Measurements from ENCODE around the gene SPATA6L. TPM values are rescaled to one million over a fixed set of nuclear protein-coding genes. Genes with fewer than 3 reads are reported as not detected.
A peak's percentile ranks its signal among the peaks of the same experiment; 100 is the strongest.

The SPATA6L gene, protein sequence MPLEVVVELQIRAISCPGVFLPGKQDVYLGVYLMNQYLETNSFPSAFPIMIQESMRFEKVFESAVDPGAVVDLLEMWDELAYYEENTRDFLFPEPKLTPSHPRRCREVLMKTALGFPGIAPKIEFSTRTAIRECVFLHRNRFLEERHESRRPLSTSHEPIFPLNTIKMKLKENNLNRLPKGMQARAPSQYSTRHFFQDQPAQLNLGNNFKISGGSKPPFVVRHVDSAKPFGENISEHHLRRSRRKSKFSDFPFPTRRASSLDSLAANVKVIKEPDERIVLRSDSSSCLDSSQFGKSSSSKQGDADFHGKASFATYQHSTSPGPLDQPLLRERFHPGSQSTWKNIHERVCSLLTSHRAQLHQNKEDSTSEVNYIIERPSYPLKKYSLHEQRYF
- 3.7 TPM for total RNA-seq

GRCh38 chr9:4666042-4666699 is at the start of gene SPATA6L:
TSS of gene SPATA6L (minus strand) at chr9:4666480. CDS start at chr9:4666250, 230 bp downstream.
- ATAC-seq: peak; percentile 56
- peak; percentile 78 for DNase-seq (ENCODE audit: low spot score)

- DNase-seq (ENCODE audit: low spot score): no peak
- ATAC-seq: no peak
Observed at GRCh38 chr9:4714266-4715016, 48.2 kb upstream of the SPATA6L start.

- DNase-seq (ENCODE audit: low spot score): no peak
- peak; percentile 38 for ATAC-seq
Observed at GRCh38 chr9:4713849-4714248, 47.6 kb upstream of the SPATA6L start.

- DNase-seq (ENCODE audit: low spot score) (no peak), ATAC-seq (no peak)
Observed at GRCh38 chr9:4709380-4709779, 43.1 kb upstream of the SPATA6L start.

- DNase-seq (ENCODE audit: low spot score): no peak
- ATAC-seq: no peak
Observed at GRCh38 chr9:4706971-4707622, 40.8 kb upstream of the SPATA6L start.

DNA sequence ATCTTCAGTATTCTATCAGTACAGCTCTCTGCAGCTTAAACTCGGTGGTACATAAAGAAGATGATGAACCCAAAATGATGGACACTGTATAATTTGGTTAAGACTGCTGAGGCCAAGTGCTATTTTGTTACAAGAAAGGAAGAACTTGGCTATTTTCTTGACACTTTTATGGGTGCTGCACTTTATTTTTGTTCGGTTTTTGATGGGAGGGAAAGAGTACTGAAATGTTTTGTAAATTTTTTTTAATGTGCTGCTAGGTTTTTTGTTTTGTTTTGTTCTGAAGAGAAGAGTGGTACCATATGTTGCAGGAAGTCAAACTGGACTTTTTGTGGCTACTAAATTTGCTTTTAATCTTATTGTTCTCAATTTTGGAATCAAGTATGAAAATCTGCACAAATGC is 39.7 kb upstream of the SPATA6L start:
- no peak for DNase-seq (ENCODE audit: low spot score)
- no peak for ATAC-seq

- DNase-seq (ENCODE audit: low spot score) (no peak), ATAC-seq (no peak)
Observed at GRCh38 chr9:4704129-4704528, 37.8 kb upstream of the SPATA6L start.

DNA sequence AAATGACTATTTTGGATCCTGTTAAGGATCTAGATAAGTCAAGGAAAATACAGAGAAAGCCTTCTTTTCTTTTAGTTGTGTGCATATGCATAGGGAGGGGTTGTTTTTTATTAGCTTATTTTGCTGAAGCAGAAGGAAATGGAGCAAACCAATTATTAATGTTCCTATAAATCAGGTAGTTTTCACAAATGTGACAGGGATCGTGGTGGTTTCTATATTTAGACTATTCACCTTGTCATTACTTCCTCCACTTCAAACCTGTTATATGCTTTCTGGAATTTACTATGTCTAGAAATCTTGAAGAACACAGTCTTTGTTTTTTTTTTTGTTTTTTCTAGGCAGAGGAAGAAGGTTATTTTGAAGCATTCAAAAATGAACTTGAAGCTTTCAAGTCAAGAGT is 35.2 kb upstream of the SPATA6L start:
- DNase-seq (ENCODE audit: low spot score) (no peak), ATAC-seq (no peak)

DNA sequence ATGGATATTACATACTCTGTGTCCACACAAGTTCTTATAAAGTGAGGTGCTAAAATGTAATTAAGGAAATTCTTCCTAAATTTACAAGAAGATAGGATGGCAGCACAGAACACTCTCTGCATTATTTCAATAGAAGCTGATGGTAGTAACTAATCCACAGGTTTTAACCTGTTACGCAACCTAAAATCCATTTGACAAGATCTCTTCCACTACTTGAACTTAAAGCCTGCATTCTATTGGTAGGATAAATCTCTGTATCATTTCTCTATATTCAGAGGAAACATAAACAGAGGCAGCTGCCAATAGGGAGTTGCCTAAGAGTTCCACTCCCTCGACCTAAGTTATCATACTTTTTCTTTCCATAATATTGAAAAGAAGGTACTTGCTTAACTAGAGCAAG is 34.7 kb upstream of the SPATA6L start:
- DNase-seq (ENCODE audit: low spot score) (no peak), ATAC-seq (no peak)

DNA sequence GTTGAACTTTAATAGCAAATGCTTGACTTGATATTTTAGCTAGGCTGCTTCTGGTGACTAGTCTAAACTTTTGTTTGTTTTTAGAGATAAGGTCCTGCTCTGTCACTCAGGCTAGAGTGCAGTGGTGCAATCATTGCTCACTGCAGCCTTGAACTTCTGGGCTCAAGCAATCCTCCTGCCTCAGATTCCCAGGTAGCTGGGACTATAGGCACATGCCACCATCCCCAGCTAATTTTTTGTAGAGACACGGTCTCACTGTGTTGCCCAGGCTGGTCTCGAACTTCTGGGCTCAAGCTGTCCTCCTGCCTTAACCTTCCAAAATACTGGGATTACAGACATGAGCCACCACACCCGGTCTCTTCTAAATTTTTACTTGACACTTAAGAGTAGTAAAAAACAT is 33.8 kb upstream of the SPATA6L start:
- ATAC-seq: peak; percentile 91
- peak; percentile 75 for DNase-seq (ENCODE audit: low spot score)

DNA sequence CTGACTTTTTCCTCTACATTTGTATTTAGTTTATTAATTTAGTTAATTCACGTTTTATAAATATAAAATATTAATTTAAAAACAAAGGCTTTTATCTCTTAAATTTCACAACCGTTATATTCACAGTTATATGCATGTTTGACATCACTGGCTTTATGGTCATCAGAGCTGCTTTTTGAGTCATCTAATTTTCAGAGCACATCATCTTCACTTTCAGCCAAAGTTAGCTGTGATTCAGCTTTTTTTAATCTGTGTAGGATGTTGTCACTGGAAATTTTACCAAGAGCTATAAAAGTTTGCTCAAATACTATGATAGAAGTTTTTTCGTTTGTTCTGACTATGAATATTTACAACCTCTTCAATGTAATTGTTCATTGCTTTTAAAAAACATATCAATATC is 25.5 kb upstream of the SPATA6L start:
- ATAC-seq (no peak), DNase-seq (ENCODE audit: low spot score) (no peak)

GRCh38 chr9:4690144-4690543 is 23.9 kb upstream of the SPATA6L start:
- ATAC-seq (no peak), DNase-seq (ENCODE audit: low spot score) (no peak)

- no peak for ATAC-seq
- DNase-seq (ENCODE audit: low spot score): no peak
Observed at GRCh38 chr9:4689687-4690104, 23.4 kb upstream of the SPATA6L start.

DNA sequence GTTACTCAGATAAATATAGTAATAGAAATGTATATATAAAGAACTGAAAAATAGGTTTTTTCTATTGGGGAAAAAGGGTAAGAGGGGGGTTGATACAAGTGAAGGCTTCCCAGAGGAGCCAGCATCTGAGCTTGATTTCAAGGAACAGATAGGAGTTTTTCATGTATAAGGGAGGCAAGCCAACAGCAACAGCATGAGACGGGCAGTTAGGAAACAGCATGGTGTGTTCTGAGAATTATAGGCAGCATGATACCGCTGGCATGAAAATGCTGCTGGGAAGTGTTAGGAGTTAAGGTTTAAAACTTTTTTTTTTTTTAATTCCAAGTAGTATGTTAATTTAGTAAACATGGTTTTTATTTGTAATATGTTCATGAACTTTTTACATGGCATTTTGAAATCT is 22.7 kb upstream of the SPATA6L start:
- no peak for ATAC-seq
- DNase-seq (ENCODE audit: low spot score): no peak

DNA sequence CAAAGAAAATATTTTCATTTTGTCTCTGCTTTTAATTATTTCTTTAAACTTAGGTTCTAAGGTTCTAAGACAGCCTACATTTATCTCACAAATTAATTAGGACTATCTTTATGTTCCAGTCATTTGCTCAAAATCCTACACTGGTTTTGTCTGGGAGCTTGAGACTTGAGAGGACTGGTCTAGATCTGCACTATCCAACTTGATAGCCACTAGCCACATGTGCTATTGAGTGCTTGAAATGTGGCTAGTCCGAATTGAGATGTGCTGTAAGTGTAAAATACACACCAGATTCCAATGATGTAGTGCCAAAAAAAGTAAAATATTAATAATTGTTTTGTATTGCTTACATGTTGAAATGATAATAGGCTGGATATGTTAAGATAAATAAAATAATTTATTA is 20.3 kb upstream of the SPATA6L start:
- ATAC-seq (no peak), DNase-seq (ENCODE audit: low spot score) (no peak)

GRCh38 chr9:4686112-4686511 is 19.8 kb upstream of the SPATA6L start:
- ATAC-seq: peak; percentile 24
- DNase-seq (ENCODE audit: low spot score): no peak

DNA sequence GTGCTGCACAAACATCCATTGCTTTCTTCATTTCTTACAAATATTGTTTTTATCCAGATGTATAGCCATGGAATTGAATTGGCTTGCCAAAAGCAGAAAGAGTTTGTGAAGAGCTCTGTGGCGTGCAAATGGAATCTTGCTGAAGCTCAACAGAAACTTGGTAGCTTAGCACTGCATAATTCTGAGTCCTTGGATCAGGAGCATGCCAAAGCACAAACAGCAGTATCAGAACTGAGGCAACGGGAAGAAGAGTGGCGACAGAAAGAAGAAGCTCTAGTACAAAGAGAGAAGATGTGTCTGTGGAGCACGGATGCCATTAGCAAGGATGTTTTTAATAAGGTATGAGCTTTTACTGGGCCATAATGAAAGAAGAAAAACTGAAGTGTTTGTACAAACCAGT is 18.5 kb upstream of the SPATA6L start:
- no peak for ATAC-seq
- no peak for DNase-seq (ENCODE audit: low spot score)

DNA sequence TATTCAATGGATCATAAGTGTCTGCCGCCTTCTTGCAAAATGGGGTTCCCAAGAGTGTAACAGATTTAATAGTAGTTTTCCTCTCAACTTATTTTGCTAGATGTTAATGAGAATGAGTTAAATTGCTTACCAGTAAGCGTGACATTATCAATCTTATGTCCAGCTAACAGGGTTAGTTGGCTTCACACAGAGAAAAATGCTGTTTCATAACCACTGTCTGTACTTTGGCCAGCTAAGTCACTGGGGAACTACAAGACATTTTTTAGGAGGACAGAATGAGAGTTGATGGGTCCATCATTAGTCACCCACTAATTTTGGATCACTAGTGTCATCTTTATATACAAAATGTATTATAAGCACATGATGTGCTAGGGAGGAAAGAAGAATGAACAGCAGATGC is 14.5 kb upstream of the SPATA6L start:
- peak; percentile 37 for ATAC-seq

DNA sequence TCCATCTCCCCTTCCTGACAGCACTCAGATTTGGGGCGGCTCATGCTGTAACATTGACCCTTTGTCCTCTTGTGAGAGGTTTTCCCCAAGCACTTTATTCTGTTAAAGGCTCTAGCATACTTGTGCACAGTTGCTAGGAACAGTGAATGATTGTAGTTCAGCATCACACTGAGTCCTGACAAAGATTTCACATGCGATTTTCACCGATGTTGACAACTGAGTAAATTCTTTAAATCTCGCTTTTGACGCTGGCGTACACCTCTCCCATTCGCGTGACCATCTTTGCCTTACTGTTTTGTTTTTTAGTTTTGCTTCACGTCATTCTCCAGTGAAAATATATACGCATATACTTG is 13.9 kb upstream of the SPATA6L start:
- DNase-seq (ENCODE audit: low spot score) (no peak), ATAC-seq (peak; percentile 37)

More for the DNA sequence above, 14.5 kb upstream of the SPATA6L start:
- DNase-seq (ENCODE audit: low spot score): no peak

DNA sequence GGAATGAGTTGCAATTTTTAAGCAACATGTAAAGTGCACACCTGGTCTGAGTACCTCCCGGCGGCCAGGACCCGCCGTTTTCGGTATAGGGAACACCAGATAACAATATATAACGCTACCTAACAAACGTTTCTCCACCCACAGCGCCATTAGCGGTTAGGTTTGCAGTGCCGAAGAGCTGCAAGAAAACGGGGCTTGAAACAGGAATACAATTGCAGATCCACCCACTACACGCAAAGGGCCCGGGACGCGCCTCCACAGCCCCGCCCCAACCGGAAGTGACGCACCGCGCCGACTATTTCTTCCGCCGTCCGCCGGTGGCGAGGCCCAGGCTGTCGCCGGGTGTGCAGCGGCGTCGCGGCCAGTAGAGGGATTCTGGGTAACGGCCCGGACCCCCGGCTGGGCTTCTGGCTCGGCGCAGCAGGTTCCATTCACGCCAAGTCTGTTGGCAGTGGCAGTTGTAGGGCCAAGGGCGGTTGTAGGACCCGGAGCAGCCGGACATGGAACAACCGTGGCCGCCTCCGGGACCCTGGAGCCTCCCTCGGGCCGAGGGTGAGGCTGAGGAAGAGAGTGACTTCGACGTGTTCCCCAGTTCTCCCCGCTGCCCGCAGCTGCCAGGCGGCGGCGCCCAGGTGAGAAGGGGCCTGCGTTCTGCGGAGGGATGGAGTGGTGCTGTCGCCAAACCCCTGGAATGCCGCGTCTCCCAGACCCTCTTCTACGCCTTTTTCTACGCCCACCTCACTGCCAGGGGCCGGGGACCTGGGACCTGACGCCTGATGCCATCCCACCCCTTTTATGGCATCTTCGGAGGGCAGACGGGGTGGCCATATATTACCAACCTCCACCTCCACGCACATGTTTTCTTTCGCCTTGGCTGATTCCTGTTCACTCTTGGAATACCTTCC is 13.2 kb upstream of the SPATA6L start, which contains the start of gene CDC37L1:
TSS of gene CDC37L1 (plus strand) at position 302 of the 905 bp plus-strand sequence. CDS start at position 501, 199 bp downstream.
- DNase-seq (ENCODE audit: low spot score): peak; percentile 99
- peak; percentile 92 for ATAC-seq

All from left lobe of liver (tissue), 2 donors.